SU-DHL-6 (cell line): ENCODE measurements around the gene CRADD.

Source experiments
- H2AFZ ChIP-seq: fragments of 200-600 bp; sonication (generic); 2 replicates; pipeline ENCODE4 v1.6.1; 2014; ENCODE audit warnings: low read depth, mild to moderate bottlenecking, moderate library complexity, mixed read lengths, antibody characterized with exemption, low read length; ENCODE audit not compliant: severe bottlenecking
- H3F3A ChIP-seq: fragments of 200-600 bp; shearing (Covaris generic); 2 replicates; pipeline ENCODE4 v1.6.0; 2016; ENCODE audit warnings: antibody characterized with exemption, mild to moderate bottlenecking; ENCODE audit not compliant: insufficient read depth
- H3K27ac ChIP-seq: fragments of 200-600 bp; sonication (generic); 2 replicates; pipeline ENCODE4 v1.5.1; 2016; ENCODE audit warnings: low read depth, mild to moderate bottlenecking, low read length, moderate library complexity, mixed read lengths
- H3K27me3 ChIP-seq: fragments of 200-600 bp; sonication (generic), shearing (Covaris generic); 2 replicates; pipeline ENCODE4 v1.6.0; 2014; ENCODE audit warnings: mild to moderate bottlenecking, low read length
- H3K36me3 ChIP-seq: fragments of 200-600 bp; sonication (generic); 2 replicates; pipeline ENCODE4 v1.6.1; 2014; ENCODE audit warnings: mild to moderate bottlenecking, low read length, mixed read lengths
- H3K4me2 ChIP-seq: fragments of 300-600, 200-600 bp; shearing (Covaris generic), sonication (generic); 2 replicates; pipeline ENCODE4 v1.6.0; 2014; ENCODE audit warnings: low read length, low read depth, mild to moderate bottlenecking; ENCODE audit not compliant: poor library complexity, severe bottlenecking
- H3K4me3 ChIP-seq: fragments of 200-600 bp; sonication (generic); 2 replicates; pipeline ENCODE4 v1.5.1; 2014; ENCODE audit warnings: antibody characterized with exemption, low read length, mild to moderate bottlenecking, mixed read lengths; ENCODE audit not compliant: insufficient read depth, poor library complexity, severe bottlenecking
- H3K79me2 ChIP-seq: fragments of 200-600 bp; sonication (generic); 2 replicates; pipeline ENCODE4 v1.6.1; 2014; ENCODE audit warnings: mild to moderate bottlenecking, low read length, moderate library complexity; ENCODE audit not compliant: insufficient read depth
- H3K9ac ChIP-seq: fragments of 200-600 bp; sonication (generic); 2 replicates; pipeline ENCODE4 v1.7.0; 2014; ENCODE audit warnings: mild to moderate bottlenecking, low read length
- H3K9me2 ChIP-seq: fragments of 200-600 bp; sonication (generic); replicated peaks from 2 replicates; pipeline ENCODE4 v1.6.1; 2014; ENCODE audit warnings: low read length; ENCODE audit not compliant: insufficient read depth
- H3K9me3 ChIP-seq: fragments of 200-600 bp; sonication (generic); 2 replicates; pipeline ENCODE4 v1.6.1; 2014; ENCODE audit warnings: low read length, mixed read lengths; ENCODE audit not compliant: insufficient read depth
- H4K20me1 ChIP-seq: fragments of 200-600 bp; sonication (generic); 2 replicates; pipeline ENCODE4 v1.6.1; 2014; ENCODE audit warnings: low read depth, mild to moderate bottlenecking, antibody characterized with exemption, low read length, moderate library complexity, mixed read lengths
- EZH2phosphoT487 ChIP-seq: fragments of 200-600 bp; sonication (generic), shearing (Covaris generic); conservative IDR thresholded peaks from 2 replicates; pipeline ENCODE4 v1.6.1; 2018; ENCODE audit warnings: mild to moderate bottlenecking, antibody characterized with exemption, low read length, moderate library complexity, mixed read lengths
- TF ChIP-seq, protein P1 (sequence below): fragments of 200-600 bp; sonication (generic); IDR thresholded peaks from one replicate; pipeline ENCODE4 v1.5.1; 2017; ENCODE audit warnings: antibody characterized with exemption, mild to moderate bottlenecking, low read length, moderate library complexity; ENCODE audit not compliant: insufficient read depth, poor library complexity, severe bottlenecking

The CRADD gene

DNA sequence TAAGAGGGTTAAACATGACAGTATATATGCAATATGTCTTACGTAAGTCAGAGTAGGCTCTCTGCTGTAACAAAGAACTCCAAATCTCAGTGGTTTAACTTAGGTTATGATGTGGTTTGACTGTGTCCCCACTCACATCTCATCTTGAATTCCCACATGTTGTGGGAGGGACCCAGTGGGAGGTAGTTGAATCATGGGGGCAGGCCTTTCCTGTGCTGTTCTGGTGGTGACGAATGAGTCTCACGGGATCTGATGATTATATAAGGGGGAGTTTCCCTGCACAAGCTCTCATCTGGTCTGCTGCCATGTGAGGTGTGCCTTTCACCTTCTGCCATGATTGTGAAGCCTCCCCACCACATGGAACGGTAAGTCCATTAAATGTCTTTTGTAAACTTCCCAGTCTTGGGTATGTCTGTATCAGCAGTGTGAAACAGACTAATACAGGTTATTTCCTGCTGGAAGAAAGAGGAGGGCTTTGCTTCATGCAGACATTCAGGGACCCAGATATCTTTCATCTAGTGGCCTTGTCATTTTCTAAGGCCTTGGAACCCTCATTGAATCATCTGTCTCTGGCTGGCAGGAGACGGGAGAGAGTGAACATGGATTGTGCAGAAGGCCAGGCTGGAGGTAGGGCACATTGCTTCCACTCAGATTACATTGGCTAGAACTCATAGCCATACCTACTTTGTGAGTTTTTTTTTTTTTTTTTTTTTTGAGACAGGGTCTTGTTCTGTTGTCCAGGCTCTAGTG is 96.1 kb downstream of the CRADD start:
- H3K9me2 ChIP-seq, result no peaks in the 10 kb centered on the region
- H3K9me3 ChIP-seq, result no peaks in the 10 kb centered on the region
- no peaks in the 10 kb centered on the region for H3F3A ChIP-seq
- H3K27me3 ChIP-seq, result no peaks in the 10 kb centered on the region
- no peaks in the 10 kb centered on the region for H3K36me3 ChIP-seq
- no peak overlapping the region for H3K27ac ChIP-seq
- no peak overlapping the region for H3K9ac ChIP-seq
- H3K79me2 ChIP-seq, result no peaks in the 10 kb centered on the region
- TF ChIP-seq EZH2phosphoT487, result no peak
- TF ChIP-seq, protein P1, sequence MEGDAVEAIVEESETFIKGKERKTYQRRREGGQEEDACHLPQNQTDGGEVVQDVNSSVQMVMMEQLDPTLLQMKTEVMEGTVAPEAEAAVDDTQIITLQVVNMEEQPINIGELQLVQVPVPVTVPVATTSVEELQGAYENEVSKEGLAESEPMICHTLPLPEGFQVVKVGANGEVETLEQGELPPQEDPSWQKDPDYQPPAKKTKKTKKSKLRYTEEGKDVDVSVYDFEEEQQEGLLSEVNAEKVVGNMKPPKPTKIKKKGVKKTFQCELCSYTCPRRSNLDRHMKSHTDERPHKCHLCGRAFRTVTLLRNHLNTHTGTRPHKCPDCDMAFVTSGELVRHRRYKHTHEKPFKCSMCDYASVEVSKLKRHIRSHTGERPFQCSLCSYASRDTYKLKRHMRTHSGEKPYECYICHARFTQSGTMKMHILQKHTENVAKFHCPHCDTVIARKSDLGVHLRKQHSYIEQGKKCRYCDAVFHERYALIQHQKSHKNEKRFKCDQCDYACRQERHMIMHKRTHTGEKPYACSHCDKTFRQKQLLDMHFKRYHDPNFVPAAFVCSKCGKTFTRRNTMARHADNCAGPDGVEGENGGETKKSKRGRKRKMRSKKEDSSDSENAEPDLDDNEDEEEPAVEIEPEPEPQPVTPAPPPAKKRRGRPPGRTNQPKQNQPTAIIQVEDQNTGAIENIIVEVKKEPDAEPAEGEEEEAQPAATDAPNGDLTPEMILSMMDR, result no peak
- no peak overlapping the region for H3K4me3 ChIP-seq
- no peaks in the 10 kb centered on the region for H4K20me1 ChIP-seq
- no peak overlapping the region for H3K4me2 ChIP-seq
- H2AFZ ChIP-seq, result no peak overlapping the region

DNA sequence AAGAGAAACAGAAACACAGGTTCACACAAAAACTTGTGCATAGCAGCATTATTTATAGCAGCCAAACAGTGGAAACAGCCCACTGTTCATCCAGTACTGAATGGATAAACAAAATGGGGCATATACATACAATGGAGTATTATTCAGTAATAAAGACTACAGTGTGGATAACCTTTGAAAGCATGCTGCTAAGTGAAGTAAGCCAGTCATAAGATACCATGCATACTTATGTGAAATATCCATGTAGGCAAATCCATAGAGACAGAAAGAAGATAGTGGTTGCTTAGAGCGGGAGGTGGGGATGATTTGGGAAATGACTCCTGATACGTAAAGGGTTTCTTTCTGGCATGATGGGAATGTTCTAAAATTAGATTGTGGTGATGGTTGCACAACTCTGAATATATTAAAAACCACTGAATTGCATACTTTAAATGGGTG is 99.4 kb downstream of the CRADD start:
- Histone ChIP-seq H2AFZ (no peak overlapping the region), H3K4me3 (no peak overlapping the region), H3K79me2 (no peaks in the 10 kb centered on the region), H3K9ac (no peak overlapping the region), H3K27me3 (no peaks in the 10 kb centered on the region; the same call in 1 of the 2 replicates), H3K27ac (no peak overlapping the region), H3F3A (no peaks in the 10 kb centered on the region), H3K9me3 (no peaks in the 10 kb centered on the region), H3K9me2 (no peaks in the 10 kb centered on the region; the same call in 1 of the 2 replicates), H4K20me1 (no peaks in the 10 kb centered on the region), H3K4me2 (no peak overlapping the region), H3K36me3 (no peaks in the 10 kb centered on the region)
- TF ChIP-seq, protein P1, result no peak
- no peak for TF ChIP-seq EZH2phosphoT487

DNA sequence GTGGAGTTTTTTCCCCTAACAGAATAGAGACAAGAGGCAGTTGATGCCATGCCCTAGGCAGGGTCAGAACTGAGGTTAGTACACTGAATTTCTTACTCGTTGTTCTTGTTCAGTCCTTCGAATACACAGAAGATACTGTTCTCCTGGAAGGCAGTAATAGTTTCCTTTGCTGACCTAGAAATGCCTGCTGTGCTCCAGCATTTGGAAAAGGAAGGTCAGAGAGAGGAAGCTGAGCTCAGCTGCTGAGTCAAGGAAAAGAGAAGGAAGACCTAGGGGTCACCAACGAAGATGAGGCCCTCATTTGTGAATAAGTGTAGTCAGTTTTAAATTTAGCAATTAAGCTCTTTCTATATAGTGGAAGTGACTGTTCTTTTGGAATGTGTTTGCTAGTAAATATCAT is 100.1 kb downstream of the CRADD start:
- Histone ChIP-seq H3K4me2 (no peak overlapping the region), H2AFZ (no peak overlapping the region), H3K9ac (no peak overlapping the region), H3K9me2 (no peaks in the 10 kb centered on the region; the same call in 1 of the 2 replicates), H3K27me3 (no peaks in the 10 kb centered on the region; the same call in 1 of the 2 replicates), H3K4me3 (no peak overlapping the region), H3K27ac (no peak overlapping the region), H4K20me1 (no peaks in the 10 kb centered on the region), H3F3A (no peaks in the 10 kb centered on the region), H3K36me3 (no peaks in the 10 kb centered on the region), H3K9me3 (no peaks in the 10 kb centered on the region), H3K79me2 (no peaks in the 10 kb centered on the region)
- TF ChIP-seq EZH2phosphoT487, result no peak
- TF ChIP-seq, protein P1, result no peak
